ENCODE measurements around the gene APRT.
A peak's percentile ranks its signal among the peaks of the same experiment; 100 is the strongest.

Gene APRT, protein sequence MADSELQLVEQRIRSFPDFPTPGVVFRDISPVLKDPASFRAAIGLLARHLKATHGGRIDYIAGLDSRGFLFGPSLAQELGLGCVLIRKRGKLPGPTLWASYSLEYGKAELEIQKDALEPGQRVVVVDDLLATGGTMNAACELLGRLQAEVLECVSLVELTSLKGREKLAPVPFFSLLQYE

DNA sequence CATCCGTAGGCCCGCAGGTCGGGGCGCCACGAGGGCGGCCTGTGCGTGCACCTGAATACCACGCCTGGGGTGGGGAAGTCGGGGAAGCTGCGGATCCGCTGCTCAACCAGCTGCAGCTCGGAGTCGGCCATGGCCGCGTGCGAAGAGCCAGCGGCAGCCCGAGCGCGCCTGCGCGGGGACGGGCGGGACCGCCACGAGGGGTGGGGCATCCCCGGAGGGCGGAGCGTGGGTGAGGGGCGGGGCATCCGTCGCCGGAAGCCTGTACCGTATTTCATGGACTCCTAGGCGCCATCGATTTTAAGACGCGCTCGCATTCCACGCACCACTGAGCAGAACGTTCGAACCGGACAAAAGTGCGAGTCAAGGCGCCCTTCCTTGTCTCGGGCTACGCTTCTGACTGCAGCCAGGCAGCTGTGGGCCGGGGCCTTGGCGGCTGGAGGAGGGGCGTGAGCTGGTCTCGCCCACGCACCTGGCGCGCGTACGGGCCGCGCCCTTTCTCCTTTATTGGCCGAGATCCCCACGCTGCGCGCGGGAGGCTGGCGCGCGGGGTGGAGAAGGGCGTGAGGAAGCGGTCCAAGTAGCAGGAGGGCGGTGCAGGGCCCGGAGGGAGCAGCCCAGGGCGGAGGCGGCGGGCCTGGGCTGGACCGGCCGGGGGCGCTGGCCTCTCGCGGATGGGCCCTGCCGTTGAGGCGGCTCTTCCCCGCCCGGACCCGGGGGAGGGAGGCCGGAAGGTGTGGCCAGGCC is at the start of gene APRT:
TSS of gene APRT (minus strand) at position 160 of the 744 bp plus-strand sequence. CDS start at position 131, 29 bp downstream.
- peak; percentile 94 for DNase-seq (ENCODE audit: low spot score)

DNA sequence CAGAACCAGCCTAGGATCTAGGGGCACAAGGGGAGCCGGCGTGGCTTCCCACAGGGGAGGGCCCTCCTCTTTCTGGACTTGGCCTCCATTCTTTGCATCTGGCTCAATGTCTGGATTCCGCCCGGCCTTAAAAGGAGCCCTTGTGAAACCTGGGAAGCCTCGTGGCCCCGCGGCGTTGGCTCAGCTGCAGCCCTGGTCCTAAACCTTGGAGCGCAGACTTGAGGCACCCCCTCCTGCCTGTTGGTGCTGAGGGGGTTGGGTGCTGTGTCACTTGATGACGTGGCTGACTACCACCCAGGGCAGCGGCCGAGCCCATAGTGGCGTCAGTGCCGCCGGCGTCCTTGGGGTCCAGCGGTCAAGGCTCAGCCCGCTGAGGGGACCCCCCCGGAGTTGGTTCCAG is 49.6 kb upstream of the APRT start:
- no peak for DNase-seq (ENCODE audit: low spot score)

GRCh38 chr16:88859381-88860091 is 47.8 kb upstream of the APRT start:
- DNase-seq (ENCODE audit: low spot score): no peak

- DNase-seq (ENCODE audit: low spot score): peak; percentile 62
Observed at GRCh38 chr16:88857728-88858339, 46.1 kb upstream of the APRT start.

- DNase-seq (ENCODE audit: low spot score): peak; percentile 89
Observed at GRCh38 chr16:88856828-88857727, 45.4 kb upstream of the APRT start, which contains the start of the genes GALNS and TRAPPC2L. Gene GALNS, minus strand, starts transcription at chr16:88856947. Its CDS starts 70 bp downstream, at chr16:88856877. Gene TRAPPC2L, plus strand, starts transcription at chr16:88857127. Its CDS starts 24 bp downstream, at chr16:88857151.

GRCh38 chr16:88856122-88856827 is 44.5 kb upstream of the APRT start:
- no peak for DNase-seq (ENCODE audit: low spot score)

DNA sequence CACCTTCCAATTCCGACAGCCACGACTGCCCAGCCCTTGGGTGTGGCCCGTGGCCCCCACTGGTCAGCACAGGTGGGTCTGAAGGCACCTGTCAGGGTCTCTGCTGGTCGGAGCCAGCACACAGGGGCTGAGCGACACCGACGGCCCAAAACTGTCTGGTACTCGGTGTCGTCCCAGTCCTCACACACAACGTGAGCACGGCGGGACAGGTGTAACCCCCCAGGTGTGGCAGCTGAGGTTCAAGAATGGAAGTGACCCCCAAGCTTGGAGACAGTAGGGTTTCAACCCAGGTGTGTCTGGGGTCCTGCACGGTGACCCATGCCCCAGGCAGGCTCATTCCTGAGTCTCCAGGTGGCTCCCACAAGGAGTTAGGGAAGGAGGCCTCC is 44.0 kb upstream of the APRT start:
- DNase-seq (ENCODE audit: low spot score): no peak

GRCh38 chr16:88855176-88855575 is 43.4 kb upstream of the APRT start:
- no peak for DNase-seq (ENCODE audit: low spot score)

DNA sequence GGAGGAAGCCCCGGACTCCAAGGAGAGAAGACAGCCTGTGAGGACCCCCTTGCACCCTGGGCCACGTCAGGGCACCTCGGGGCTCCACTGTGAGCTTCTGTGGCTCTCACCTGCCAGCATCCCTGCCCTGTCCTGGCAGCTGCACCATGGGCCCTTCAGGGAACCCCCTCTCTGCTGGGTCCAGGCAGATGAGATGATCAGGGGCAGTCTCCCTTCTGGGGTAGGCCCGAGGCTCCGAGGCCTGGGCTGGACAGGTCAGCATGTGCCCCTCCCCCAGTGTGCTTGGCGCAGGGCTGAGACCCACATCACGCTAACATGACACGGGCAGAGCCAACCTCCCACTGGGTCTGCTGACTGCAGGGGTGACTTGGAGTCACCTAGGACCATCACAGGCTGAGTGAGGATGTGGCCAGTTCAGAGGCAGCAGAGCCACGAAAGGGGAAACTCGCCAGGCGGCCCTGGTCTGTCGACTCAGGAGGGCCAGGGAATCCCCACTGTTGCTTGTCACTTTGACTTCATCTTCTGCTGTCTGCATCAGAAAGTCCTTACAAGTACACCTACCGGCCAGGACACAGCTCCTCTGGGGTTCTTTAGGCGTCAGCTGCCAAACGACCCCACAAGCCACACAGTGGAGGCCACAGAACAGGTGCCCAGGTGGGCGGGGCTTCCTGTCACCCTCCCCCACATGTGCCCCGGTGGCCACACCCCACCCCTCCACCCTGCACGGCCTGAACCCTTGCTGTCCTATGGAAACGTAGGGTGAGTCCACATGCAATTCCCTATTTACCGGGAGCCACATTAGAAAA is 42.8 kb upstream of the APRT start:
- DNase-seq (ENCODE audit: low spot score): no peak

- DNase-seq (ENCODE audit: low spot score): no peak
Observed at GRCh38 chr16:88853325-88853941, 41.7 kb upstream of the APRT start.

DNA sequence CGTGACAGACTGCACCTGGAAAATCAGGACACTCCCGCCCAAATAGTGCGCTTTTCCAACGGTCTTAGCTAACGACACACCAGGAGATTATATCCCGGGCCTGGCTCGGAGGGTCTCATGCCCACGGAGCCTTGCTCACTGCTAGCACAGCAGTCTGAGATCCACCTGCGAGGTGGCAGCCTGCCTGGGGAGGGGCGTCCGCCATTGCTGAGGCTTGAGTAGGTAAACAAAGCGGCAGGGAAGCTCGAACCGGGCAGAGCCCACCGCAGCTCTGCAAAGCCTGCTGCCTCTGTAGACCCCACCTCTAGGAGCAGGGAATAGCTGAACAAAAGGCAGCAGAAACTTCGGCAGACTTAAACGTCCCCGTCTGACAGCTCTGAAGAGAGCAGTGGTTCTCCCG is 39.9 kb upstream of the APRT start:
- DNase-seq (ENCODE audit: low spot score): no peak

GRCh38 chr16:88850531-88851199 is 38.9 kb upstream of the APRT start:
- no peak for DNase-seq (ENCODE audit: low spot score)

GRCh38 chr16:88848557-88848956 is 36.8 kb upstream of the APRT start:
- DNase-seq (ENCODE audit: low spot score): no peak

DNA sequence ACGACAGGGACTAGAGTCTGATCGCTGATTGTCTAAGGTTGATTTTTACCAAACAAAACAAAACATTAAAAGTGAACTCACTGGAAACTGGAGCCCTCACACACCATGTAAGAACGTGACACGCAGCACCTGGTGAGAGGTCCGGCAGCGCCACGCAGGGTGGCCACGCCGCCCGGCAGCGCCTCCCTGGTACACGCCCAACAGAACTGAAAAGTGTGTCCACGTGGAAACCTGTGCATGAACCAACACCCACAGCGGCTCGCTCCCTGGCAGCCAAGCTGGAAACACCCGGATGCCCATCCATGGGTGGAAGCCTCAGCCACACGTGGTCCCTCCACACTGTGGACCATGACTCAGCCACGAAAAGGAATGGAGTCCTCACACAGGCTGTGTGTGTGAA is 35.9 kb upstream of the APRT start:
- no peak for DNase-seq (ENCODE audit: low spot score)

DNA sequence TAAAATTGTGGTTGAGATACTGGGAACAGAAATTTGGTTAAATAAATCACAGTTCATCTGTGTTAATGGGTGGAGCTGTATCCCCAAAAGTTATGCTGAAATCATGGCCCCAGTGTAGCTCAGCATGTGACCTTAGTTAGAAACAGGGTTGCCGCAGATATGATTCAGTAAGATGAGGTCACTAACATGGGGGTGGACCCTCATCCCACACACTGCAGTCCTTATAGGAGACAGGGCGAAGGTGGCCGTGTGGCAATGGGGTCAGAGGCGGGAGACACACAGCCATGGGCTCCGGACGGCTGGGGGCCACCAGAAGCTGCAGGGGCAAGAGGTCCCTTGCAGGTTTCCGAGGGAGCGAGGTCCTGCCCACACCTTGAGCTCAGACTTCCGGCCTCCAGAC is 34.4 kb upstream of the APRT start:
- no peak for DNase-seq (ENCODE audit: low spot score)

- no peak for DNase-seq (ENCODE audit: low spot score)
Observed at GRCh38 chr16:88844419-88845036, 32.8 kb upstream of the APRT start.

- no peak for DNase-seq (ENCODE audit: low spot score)
Observed at GRCh38 chr16:88843256-88843655, 31.5 kb upstream of the APRT start.

GRCh38 chr16:88842806-88843205 is 31.1 kb upstream of the APRT start:
- DNase-seq (ENCODE audit: low spot score): no peak

Measured in SW480 (cell line).